GM21447 (cell line): ENCODE data around the gene NECTIN2.

Source experiments
- ATAC-seq: cut with Tn5 transposase; IDR thresholded peaks from one replicate; pipeline ENCODE4 v1.9.1; 2021; ENCODE audit not compliant: unreplicated experiment

The NECTIN2 gene

DNA sequence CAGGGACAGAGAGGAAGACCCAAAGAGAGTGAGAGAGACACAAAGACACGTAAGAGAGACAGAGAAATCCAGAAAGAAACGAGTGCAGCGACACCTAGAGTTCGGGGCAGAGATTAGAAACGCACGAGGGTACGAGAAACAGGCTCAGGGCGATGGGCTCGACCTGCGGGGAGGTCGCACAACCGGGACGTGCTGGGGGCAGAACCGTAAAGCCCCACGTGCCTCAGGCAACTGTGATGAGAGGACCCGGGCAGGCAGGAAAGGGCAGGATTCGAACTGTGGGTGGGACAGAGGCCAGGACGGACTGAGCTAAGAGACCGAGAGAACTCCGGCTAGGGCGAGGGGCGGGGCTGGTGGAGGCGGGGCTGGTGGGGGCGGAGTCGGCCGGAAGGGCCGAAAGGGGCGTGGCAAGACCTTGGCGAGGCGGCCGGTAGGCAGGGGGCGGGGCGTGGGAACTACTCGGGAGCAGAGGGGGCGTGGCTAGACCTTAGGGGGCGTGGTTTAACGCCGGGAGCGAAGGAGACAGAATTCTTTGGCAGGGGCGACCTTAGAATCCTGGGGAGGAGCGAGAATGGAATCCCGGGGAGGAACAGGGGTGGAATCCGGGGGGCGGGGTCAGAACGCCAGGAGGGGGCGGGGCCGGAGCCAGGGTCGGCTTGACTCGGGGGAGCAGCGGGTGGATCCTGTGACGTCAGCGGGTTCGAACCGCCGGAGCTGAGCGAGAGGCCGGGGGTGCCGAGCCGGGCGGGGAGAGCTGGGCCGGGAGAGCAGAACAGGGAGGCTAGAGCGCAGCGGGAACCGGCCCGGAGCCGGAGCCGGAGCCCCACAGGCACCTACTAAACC is at the start of gene NECTIN2:
NECTIN2 (plus strand) TSS at position 686 of the 843 bp plus-strand sequence. CDS start 229 bp downstream, outside the sequence.
- no peak for ATAC-seq

DNA sequence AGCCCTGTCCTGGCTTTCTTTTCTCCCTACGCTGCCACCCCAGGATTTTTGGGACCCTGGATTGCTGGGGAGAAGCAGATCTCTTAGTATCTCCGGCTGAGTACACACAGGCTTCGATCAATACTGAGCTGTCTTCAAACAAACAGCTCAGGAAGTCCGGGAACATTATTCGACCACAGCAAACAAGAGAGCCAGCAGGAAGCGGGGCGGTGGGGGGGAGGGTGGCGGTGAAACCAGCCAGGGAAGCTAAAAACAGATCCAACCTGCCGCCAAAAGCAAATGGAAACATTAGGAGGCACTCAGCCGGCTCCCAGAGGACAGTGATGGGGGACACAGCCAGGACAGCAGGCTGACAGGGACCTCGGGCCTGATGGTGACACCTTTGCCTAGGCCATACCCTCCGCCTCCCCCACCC is 49.4 kb upstream of the NECTIN2 start:
- ATAC-seq, result no peak

DNA sequence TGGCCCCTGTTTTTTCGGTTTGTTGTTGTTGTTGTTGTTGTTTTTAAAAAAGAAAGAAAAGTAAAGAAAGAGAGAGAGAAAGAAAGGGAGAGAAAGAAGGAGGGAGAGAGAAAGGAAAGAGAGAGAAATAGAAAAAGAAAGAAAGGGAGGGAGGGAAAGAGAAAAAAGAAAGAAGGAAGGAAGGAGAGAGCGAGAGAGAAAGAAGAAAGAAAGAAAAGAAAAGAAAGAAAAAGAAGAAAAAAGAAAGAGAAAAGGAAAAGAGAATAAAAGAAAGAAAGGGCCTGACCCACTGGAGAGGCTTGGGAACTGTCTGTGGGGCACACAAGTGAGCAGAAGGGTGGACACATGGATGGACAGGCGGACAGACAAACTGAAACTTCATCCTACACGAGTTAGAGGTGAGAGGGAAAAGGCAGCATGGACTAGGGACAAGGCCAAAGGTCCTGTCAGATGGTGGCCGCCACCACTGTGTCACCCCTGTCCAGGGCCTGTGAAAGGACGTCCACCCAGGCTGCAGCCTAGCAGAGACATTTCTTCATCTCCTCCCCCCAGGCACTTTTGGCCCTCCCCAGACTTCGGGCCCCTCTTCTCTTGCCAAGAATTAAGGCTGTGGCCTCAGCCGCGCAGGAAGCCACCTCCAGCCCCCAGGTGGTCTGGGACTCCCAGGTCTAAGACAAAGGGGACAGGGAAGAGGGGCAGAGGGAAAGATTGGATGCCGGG is 46.3 kb upstream of the NECTIN2 start:
- ATAC-seq, result no peak

DNA sequence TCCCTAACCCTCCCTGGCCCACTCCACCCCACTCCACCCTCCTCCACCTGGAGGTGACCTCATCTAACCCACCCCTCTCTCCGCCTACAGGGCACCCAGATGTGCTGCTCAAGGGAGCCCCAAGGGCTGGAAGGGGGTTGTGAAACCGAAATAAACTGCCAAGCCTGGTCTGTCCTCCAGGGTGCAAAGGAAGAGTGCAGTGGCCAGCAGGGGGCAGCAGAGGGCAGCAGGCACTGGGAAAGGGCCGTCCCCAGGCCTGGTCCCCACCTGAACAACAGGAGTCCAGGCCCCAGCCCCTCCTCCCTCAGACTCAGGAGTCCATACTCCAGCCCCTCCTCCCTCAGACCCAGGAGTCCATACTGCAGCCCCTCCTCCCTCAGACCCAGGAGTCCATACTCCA is 45.6 kb upstream of the NECTIN2 start:
- ATAC-seq, result peak; percentile 53

DNA sequence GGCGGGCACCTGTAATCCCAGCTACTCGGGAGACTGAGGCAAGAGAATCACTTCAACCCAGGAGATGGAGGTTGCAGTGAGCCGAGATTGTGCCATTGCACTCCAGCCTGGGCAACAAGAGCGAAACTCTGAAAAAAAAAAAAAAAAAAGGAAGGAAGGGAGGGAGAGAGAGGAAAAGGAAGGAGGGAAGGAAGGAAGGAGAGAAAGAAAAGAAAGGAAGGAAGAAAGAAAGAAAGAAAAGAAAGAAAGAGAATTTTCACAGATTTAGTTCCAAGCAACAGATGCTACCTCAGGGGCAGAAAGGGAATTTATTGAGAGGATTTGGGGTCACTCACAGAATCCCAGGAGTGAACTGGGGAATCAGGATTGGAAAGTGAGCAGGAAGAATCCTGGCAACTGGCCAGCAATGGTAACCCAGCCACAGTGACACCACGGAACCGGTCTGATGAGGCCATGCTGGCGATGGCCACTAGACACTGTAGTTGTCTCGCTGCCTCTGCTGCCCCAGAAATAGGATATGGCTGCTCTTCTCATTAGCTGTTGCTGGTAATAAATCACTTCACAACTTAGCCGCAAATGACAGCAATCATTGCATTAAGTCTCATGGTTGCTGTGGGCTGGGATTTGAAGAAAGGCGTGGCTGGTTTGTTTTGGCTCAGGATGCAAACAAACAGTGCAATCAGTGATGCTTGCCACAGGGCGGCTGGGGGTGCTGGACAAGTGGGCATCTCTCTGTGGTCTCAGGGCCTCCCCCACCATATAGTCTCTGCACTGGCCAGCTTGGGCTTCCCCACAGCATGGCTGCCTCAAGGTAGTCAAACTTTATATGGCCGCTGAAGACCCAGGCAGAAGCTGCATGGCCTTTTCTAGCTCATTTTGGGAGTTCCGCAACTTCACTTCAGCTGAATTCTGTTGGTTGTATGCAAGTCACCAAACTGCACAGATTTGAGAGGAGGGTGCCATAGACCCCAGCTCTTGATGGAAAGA is 42.4 kb upstream of the NECTIN2 start:
- ATAC-seq, result no peak

DNA sequence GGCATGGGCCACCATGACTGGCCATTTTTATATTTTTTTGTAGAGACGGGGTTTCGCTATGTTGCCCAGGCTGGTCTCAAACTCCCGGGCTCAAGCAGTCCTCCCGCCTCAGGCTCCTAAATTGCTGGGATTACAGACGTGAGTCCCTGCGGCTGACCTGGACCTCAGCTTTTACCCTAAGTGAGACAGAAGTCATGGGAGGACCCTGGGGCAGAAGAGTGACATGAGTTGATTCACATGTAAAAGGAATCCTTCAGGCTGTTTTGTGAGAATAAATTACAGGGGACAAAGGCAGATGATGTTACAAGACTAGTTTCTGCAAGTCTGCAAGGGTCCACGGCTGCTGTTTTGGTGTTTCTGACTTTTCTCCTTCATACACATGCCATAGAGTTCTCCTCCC is 39.8 kb upstream of the NECTIN2 start:
- no peak for ATAC-seq

DNA sequence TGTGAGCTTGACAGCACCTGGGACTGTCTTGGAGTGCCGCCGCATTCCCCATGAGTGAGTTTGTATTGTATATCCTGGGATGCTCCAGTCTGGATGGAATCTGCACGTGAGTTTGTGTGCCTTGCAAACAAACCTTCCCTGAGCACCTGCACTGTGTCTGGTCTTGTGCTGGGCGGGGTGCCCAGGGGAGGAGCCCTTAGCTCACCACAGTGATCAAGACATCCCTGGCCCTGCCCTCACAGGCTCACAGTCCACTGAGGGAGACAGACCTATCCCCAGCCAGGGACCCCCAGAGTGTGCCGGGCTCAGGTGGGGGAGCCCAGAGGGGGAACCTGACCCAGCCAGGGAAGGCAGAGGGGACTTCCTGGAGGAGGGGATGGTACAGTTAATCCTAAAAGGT is 38.9 kb upstream of the NECTIN2 start:
- no peak for ATAC-seq

DNA sequence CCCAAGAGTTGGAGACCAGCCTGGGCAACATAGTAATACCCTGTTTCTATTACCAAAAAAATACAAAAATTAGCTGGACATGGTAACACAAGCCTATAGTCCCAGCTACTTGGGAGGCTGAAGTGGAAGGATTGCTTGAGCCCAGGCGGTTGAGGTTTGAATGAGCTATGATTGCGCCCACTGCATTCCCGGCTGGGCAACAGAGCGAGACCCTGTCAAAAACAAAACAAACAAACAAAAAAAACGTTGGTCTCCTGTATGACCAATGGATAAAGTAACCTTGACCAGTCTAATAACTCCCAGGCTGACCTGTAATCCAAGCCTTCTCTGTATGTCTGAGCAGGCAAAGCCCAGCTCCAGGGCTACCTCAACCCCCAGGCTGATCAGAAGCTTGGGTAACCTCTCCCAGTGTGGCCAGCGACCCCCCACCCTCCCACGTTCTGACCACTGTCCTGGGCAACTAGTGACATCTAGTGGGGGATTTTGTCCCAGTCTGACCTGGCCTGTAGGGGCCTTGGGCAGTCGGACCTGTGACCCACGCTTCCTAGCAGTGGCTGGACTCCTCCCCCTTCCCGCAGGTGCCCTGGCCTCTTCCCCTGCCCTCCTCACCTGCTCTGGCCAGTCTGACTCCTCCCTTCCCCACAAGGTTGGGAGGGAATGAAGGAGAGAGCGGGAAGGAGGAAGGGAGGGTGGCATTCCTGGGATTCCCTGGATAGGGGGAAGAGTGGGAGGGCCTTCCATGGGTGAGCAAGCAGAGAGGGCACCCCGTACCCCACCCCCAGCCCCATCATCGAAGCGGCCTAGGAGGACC is 38.2 kb upstream of the NECTIN2 start:
- ATAC-seq, result no peak

DNA sequence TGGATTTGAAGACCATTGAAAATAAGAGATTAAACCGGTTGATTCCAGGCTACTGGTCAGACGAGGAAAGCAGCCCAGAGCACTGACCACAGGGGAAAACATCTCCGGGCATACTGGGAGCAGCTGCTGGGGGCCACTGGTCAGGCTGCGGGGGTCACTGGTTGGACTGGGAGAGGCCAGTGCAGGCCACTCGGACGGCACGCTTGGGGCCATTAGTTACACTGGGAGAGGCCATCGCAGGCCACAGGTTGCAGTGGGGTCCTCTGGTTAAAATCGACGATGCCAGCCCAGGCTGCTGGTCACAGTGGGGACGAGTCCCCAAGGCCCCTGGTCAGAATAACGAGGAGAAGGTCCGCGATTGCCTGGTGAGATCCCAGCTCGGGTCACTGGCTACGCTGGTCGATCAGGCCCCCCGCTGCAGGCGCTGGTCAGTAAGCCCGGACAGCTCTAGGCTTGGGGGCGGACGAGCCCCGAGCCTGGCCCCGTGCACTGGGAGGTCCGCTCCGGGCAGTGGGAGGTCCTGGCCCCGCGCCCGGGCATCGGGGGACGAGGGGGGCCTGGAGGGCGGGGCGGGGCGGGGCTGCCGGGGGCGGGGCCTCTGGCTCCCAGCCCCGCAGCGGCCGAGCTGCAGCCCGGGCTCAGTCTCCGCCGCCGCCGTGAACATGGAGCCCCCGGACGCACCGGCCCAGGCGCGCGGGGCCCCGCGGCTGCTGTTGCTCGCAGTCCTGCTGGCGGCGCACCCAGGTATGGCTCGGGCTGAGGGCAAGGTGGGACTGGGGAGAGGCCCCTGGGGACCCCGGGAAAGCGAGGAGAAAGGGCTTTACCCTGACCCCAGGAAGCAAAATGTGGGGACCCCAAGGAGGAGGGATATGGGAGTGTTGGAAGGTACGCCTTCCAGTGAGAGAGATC is 37.4 kb upstream of the NECTIN2 start, which contains the start of gene BCAM:
BCAM (plus strand) TSS at position 641 of the 909 bp plus-strand sequence; CDS start at position 663, 22 bp downstream.
- ATAC-seq, result no peak

DNA sequence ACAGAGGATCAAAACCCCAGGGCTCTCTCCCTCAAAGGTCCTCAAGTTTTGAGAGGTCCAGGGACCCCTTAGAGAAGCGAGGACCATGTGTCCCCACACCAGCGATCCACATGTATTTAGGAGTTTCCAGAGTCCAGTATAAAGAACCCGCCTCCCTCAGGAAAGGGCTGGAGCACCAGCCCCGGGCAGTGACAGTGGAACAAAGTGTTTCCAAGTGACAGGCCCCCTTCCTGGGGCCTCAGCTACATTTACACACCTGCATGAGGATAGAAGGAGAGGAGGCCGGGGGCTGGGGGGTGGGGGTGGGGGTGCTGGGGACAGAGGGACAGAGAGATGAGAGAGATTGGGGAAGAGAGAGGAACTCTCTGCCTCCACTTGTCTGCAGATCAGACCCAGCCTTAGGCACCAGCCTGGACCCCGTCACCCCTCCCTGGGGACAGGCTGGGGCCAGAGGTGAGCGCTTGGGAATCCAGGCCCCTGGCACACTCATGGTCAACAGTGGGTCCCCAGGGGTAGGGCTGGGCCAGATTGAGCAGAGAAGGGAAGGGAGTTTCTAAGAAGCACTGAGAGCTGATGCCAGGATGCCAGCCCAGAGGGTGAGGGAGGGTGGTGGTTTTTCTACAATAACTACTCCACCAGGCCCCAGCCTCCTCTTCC is 36.4 kb upstream of the NECTIN2 start:
- no peak for ATAC-seq

DNA sequence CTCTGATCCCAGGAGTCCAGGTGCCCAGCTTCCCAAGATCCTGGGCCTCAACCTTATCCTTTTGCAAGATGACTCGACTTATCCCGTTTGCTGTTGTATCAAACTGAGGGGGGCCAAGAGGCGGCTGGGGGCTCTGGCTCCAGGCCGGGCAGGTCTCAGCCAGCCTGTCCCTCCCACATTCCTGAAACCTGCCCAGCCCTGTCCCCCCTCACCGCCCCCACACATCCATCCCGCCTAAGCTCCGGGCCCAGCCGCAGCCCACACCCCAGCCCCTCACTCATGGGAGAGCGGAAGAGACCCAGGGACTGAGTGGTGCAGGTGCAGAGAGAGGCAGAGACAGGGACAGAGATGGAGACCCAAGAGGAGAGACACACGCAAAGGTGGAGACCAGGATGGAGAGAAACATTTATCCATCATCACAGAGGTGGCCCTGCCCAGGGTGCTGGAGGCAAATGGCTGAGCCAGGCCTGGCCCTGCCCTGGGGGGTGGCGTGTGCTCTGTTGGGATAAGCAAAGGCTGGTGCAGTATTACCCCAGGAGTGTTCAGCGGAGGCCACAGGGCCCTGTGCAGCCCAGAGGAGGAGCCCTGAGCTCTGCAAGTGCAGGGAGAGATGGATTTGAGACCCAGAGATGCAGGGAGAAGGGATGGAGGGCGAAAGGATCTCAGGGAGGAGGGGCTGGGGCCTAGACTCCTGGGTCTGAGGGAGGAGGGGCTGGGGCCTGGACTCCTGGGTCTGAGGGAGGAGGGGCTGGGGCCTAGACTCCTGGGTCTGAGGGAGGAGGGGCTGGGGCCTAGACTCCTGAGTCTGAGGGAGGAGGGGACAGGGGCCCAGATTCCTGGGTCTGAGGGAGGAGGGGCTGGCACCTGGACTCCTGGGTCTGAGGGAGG is 35.6 kb upstream of the NECTIN2 start:
- ATAC-seq, result no peak

DNA sequence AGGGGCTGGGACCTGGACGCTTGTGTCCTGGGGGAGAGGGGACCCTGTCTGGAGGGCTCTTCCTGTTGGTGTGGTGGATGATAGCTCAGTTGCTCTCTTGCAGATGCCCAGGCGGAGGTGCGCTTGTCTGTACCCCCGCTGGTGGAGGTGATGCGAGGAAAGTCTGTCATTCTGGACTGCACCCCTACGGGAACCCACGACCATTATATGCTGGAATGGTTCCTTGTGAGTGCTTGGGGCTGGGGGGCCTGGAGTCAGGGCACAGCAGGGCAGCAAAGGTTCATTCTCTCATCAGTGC is 35.0 kb upstream of the NECTIN2 start:
- ATAC-seq, result no peak

DNA sequence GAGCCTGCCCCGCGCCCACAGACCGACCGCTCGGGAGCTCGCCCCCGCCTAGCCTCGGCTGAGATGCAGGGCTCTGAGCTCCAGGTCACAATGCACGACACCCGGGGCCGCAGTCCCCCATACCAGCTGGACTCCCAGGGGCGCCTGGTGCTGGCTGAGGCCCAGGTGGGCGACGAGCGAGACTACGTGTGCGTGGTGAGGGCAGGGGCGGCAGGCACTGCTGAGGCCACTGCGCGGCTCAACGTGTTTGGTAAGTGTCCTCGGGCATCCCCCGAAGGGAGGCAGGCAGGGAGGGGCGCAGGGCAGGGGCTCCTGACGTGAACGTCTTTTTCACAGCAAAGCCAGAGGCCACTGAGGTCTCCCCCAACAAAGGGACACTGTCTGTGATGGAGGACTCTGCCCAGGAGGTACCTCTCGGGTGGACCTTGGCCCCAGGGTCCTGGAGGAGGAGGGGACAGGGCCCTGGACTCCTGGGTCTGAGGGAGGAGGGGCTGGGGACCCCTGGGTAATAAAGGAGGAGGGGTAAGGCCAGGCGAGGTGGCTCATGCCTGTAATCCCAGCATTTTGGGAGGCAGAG is 33.9 kb upstream of the NECTIN2 start:
- ATAC-seq, result no peak

DNA sequence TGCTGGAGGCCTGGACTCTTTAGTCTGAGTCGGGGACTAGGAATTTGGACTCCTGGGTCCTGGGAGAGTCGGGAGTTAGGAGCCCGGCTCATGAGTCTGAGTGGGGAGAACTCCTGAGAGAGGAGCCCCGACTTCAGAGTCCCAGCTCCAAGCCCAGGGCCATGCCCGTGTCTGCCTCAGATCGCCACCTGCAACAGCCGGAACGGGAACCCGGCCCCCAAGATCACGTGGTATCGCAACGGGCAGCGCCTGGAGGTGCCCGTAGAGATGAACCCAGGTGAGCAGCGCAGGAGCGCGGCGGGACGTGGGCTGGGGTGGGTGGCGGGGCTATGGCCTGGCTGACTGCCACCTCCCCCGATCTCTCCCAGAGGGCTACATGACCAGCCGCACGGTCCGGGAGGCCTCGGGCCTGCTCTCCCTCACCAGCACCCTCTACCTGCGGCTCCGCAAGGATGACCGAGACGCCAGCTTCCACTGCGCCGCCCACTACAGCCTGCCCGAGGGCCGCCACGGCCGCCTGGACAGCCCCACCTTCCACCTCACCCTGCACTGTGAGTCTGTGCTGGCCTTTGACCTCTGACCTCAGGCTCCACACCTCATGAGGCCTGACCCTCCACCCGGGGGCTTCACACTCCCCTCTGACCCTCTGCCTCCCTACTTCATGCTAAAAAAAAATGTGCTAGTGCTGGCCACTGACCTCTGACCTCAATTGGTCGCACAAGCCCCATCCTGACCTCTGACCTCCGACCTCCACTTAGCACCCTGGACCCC is 32.8 kb upstream of the NECTIN2 start:
- ATAC-seq, result no peak

DNA sequence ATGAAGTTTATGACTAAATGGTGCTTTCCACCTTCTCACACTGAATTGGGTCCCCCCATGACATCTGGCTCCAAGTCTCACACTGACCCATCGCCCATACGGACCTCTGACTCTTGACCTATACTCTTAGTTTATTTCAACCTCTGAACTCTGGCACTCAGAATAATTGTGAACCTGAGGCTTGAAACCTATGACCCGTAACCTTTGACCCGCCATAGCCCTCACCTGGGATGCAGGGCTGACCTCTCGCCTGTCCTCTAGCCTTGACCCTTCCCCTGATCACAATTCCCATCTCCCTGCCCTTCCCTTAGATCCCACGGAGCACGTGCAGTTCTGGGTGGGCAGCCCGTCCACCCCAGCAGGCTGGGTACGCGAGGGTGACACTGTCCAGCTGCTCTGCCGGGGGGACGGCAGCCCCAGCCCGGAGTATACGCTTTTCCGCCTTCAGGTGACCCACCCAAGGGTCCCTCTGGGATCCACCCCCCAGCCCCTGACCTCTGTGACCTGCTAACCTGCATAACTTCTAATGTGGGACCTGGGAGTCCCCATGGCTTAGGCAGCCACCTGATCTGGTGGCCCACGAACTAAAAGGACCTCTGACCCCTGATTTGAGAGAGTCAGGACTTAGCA is 32.1 kb upstream of the NECTIN2 start:
- no peak for ATAC-seq

DNA sequence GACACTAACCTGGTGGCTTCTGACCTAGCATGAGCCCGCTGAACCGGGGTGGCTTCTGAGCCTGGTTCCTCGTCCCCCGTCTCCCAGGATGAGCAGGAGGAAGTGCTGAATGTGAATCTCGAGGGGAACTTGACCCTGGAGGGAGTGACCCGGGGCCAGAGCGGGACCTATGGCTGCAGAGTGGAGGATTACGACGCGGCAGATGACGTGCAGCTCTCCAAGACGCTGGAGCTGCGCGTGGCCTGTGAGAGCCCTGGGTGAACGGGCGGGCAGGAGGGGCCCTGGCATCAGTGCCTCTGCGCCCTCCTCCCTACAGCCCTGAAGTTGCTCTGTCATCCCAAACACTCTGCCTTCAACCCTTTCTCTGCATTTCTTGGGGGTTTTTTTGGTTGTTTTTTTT is 31.6 kb upstream of the NECTIN2 start:
- no peak for ATAC-seq
